OCI-LY7 (cell line): ENCODE data around the gene SPACA4. TPM values are rescaled to one million over a fixed set of nuclear protein-coding genes. Genes with fewer than 3 reads are reported as not detected.

Source experiments
- BruUV-seq: library from RNA; stranded (reverse); fragments of 400-500 nt; replicated peaks from 2 replicates; lab custom pipeline; 2021; lab: Mats Ljungman, UMichigan
- CTCF ChIA-PET: fragments of 300-600 bp; sonication (Branson Sonifier 250); formaldehyde crosslinking; loops from one replicate; lab custom pipeline; 2022; ENCODE audit warnings: antibody characterized with exemption; ENCODE audit not compliant: unreplicated experiment; lab: Charles Lee
- POLR2A ChIA-PET: fragments of 300-600 bp; sonication (Branson Sonifier 250); formaldehyde crosslinking; loops from one replicate; lab custom pipeline; 2022; ENCODE audit warnings: antibody characterized with exemption; lab: Charles Lee
- DNase-seq: peaks from one replicate; pipeline ENCODE4 v3.0.0-alpha.2; 2015; ENCODE audit warnings: low spot score
- H2AFZ ChIP-seq: fragments of 200-600 bp; sonication (generic), shearing (Covaris generic); 2 replicates; pipeline ENCODE4 v1.6.1; 2014; ENCODE audit warnings: mild to moderate bottlenecking, antibody characterized with exemption, low read length, moderate library complexity
- H3K27ac ChIP-seq: fragments of 200-600 bp; sonication (generic); 2 replicates; pipeline ENCODE4 v1.5.1; 2014; ENCODE audit warnings: mixed run types, low read depth, mild to moderate bottlenecking, moderate library complexity, low read length, inconsistent platforms; ENCODE audit not compliant: poor library complexity, severe bottlenecking
- H3K36me3 ChIP-seq: fragments of 200-600 bp; sonication (generic); 2 replicates; pipeline ENCODE4 v1.6.1; 2014; ENCODE audit warnings: mild to moderate bottlenecking, antibody characterized with exemption, low read length, moderate library complexity, mixed read lengths; ENCODE audit not compliant: insufficient read depth
- H3K4me1 ChIP-seq: fragments of 200-600 bp; sonication (generic); 2 replicates; pipeline ENCODE4 v1.5.1; 2014; ENCODE audit warnings: mild to moderate bottlenecking, low read length; ENCODE audit not compliant: insufficient read depth, poor library complexity, severe bottlenecking
- H3K4me2 ChIP-seq: fragments of 200-600 bp; sonication (generic); 2 replicates; pipeline ENCODE4 v1.6.1; 2014; ENCODE audit warnings: mild to moderate bottlenecking, low read length
- H3K4me3 ChIP-seq: fragments of 200-600 bp; sonication (generic); 2 replicates; pipeline ENCODE4 v1.5.1; 2014; ENCODE audit warnings: mild to moderate bottlenecking, low read depth, low read length; ENCODE audit not compliant: poor library complexity, severe bottlenecking
- H3K79me2 ChIP-seq: fragments of 200-600 bp; sonication (generic); 2 replicates; pipeline ENCODE4 v1.6.1; 2016; ENCODE audit warnings: low read depth, mild to moderate bottlenecking, low read length, moderate library complexity, mixed read lengths; ENCODE audit not compliant: insufficient read depth
- H3K9me2 ChIP-seq: fragments of 200-600 bp; sonication (generic); 2 replicates; pipeline ENCODE4 v1.6.1; 2016; ENCODE audit warnings: mild to moderate bottlenecking, low read length, mixed read lengths; ENCODE audit not compliant: insufficient read depth
- H3K9me3 ChIP-seq: fragments of 200-600 bp; sonication (generic); 2 replicates; pipeline ENCODE4 v1.6.1; 2014; ENCODE audit warnings: mild to moderate bottlenecking, mixed run types, low read length, mixed read lengths
- H4K20me1 ChIP-seq: fragments of 200-600 bp; sonication (generic); 2 replicates; pipeline ENCODE4 v1.6.1; 2014; ENCODE audit warnings: mild to moderate bottlenecking, antibody characterized with exemption, low read length, moderate library complexity, mixed read lengths; ENCODE audit not compliant: insufficient read depth
- CTCF ChIP-seq: fragments of 200-600 bp; sonication (generic); conservative IDR thresholded peaks from 2 replicates; pipeline ENCODE4 v1.5.1; 2014; ENCODE audit warnings: mild to moderate bottlenecking, antibody characterized with exemption, low read length, moderate library complexity, mixed read lengths
- EZH2phosphoT487 ChIP-seq: fragments of 200-600 bp; sonication (generic); IDR thresholded peaks from 2 replicates; pipeline ENCODE4 v1.6.1; 2018; ENCODE audit warnings: low read depth, borderline replicate concordance, mild to moderate bottlenecking, mixed run types, antibody characterized with exemption, low read length, moderate library complexity, mixed read lengths
- intact Hi-C: fragments of 100-400 bp; cut with micrococcal nuclease; formaldehyde crosslinking; loops from one replicate; pipeline ENCODE4 v1.10.0; 2022; ENCODE audit not compliant: unreplicated experiment
- total RNA-seq, 2 experiments: library from RNA; depleted of rRNA in 1 of 2; stranded (reverse); fragments of >200 nt in 1 of 2; shearing (Covaris generic) in 1 of 2; gene quantifications; 2 replicates each; pipeline ENCODE4 v1.2.3, GENCODE V29; 2014 to 2022

Gene SPACA4
- total RNA-seq, 2 experiments from 2014 or later, result not detected

DNA sequence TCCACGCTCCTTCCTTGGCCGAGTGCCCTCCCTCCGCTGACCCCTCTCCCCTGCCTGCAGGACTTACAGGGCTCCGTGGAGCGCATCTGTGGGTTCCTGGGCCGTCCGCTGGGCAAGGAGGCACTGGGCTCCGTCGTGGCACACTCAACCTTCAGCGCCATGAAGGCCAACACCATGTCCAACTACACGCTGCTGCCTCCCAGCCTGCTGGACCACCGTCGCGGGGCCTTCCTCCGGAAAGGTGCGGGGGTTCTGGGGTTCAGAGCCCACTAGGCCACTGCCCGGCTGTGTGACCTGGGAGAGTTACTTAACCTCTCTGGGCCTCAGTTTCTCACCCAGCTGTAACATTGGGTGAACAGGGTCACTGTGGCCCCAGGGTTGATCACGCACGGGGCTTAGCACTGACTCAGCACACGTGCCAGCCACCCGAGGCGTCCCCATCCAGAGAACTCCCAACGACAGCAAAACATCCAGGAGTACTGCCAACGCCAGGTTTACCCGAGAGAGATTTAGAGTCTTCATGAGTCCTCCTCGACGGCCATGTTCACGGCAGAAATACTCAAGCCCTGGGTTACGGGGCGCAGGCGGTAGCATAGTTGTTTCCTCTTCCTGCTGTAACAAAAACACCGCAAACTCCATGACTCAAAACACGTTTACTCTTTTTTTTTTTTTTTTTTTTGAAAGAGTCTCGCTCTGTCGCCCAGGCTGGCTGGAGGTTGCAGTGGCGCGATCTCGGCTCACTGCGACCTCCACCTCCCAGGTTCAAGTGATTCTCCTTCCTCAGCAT, 9.7 kb upstream of the SPACA4 start:
- no TSS peak for BruUV-seq
- CTCF ChIA-PET, result no interaction called here
- no peaks in the 10 kb centered on the region for H3K9me2 ChIP-seq
- no peak overlapping the region for H3K27ac ChIP-seq
- H4K20me1 ChIP-seq, result no peaks in the 10 kb centered on the region
- POLR2A ChIA-PET, result no interaction called here
- H3K79me2 ChIP-seq, result no peaks in the 10 kb centered on the region
- no peaks in the 10 kb centered on the region for H3K4me1 ChIP-seq
- intact Hi-C loops, result no loop called here
- no peaks in the 10 kb centered on the region for H3K9me3 ChIP-seq
- H2AFZ ChIP-seq, result no peak overlapping the region
- no peak for TF ChIP-seq CTCF
- TF ChIP-seq EZH2phosphoT487, result no peak
- DNase-seq, result no peak
- H3K4me2 ChIP-seq, result no peak overlapping the region
- peaks cover 8% of the 10 kb centered on the region for H3K36me3 ChIP-seq
- no peak overlapping the region for H3K4me3 ChIP-seq

- BruUV-seq, result no TSS peak
- no peak overlapping the region for H3K4me2 ChIP-seq
- no peak overlapping the region for H2AFZ ChIP-seq
- CTCF ChIA-PET, result no interaction called here
- no peaks in the 10 kb centered on the region for H3K4me1 ChIP-seq
- H3K9me2 ChIP-seq, result no peaks in the 10 kb centered on the region
- no peaks in the 10 kb centered on the region for H4K20me1 ChIP-seq
- H3K9me3 ChIP-seq, result no peaks in the 10 kb centered on the region
- H3K4me3 ChIP-seq, result no peak overlapping the region
- no peaks in the 10 kb centered on the region for H3K79me2 ChIP-seq
- DNase-seq, result no peak
- peaks cover 8% of the 10 kb centered on the region for H3K36me3 ChIP-seq
- POLR2A ChIA-PET, result no interaction called here
- TF ChIP-seq CTCF, result no peak
- TF ChIP-seq EZH2phosphoT487, result no peak
- intact Hi-C loops, result no loop called here
- no peak overlapping the region for H3K27ac ChIP-seq
Observed at GRCh38 chr19:48598996-48599700, 7.4 kb upstream of the SPACA4 start.
